GM12864 (cell line): ENCODE data around the gene OPCML.

Experiments
- DNase-seq: peaks from one replicate; pipeline ENCODE4 v3.0.0-alpha.2; 2011; ENCODE audit warnings: low read depth
- H3K4me3 ChIP-seq: 2 replicates; pipeline ENCODE4 v1.5.1; 2011; ENCODE audit warnings: mild to moderate bottlenecking, low read depth, low read length, control low read depth
- TF ChIP-seq, protein P1 (sequence below): IDR thresholded peaks from 2 replicates; pipeline ENCODE4 v1.5.1; 2011; ENCODE audit warnings: low read depth, mild to moderate bottlenecking, moderate library complexity, low read length, control low read depth, inconsistent platforms; ENCODE audit errors: missing control alignments

Gene OPCML

DNA sequence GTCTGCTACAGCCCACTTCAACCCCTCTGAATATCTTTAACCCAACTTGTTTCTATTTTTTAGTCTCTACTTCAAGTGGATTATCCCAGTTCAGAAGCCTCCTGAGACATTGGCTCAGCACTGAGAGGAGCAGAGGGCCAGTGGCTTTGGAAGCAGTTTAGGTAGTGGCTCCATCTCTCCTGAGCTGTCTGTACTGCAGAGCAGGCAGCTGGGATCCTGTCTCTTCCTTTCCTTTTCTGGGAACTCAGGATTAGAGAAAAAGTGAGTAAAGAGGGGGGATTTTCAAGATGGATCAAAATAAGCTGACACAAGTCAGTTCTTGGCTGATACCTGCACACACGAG, 512.0 kb downstream of the OPCML start:
- no peak for DNase-seq
- no peak overlapping the region for H3K4me3 ChIP-seq
- TF ChIP-seq, protein P1, sequence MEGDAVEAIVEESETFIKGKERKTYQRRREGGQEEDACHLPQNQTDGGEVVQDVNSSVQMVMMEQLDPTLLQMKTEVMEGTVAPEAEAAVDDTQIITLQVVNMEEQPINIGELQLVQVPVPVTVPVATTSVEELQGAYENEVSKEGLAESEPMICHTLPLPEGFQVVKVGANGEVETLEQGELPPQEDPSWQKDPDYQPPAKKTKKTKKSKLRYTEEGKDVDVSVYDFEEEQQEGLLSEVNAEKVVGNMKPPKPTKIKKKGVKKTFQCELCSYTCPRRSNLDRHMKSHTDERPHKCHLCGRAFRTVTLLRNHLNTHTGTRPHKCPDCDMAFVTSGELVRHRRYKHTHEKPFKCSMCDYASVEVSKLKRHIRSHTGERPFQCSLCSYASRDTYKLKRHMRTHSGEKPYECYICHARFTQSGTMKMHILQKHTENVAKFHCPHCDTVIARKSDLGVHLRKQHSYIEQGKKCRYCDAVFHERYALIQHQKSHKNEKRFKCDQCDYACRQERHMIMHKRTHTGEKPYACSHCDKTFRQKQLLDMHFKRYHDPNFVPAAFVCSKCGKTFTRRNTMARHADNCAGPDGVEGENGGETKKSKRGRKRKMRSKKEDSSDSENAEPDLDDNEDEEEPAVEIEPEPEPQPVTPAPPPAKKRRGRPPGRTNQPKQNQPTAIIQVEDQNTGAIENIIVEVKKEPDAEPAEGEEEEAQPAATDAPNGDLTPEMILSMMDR, result no peak

DNA sequence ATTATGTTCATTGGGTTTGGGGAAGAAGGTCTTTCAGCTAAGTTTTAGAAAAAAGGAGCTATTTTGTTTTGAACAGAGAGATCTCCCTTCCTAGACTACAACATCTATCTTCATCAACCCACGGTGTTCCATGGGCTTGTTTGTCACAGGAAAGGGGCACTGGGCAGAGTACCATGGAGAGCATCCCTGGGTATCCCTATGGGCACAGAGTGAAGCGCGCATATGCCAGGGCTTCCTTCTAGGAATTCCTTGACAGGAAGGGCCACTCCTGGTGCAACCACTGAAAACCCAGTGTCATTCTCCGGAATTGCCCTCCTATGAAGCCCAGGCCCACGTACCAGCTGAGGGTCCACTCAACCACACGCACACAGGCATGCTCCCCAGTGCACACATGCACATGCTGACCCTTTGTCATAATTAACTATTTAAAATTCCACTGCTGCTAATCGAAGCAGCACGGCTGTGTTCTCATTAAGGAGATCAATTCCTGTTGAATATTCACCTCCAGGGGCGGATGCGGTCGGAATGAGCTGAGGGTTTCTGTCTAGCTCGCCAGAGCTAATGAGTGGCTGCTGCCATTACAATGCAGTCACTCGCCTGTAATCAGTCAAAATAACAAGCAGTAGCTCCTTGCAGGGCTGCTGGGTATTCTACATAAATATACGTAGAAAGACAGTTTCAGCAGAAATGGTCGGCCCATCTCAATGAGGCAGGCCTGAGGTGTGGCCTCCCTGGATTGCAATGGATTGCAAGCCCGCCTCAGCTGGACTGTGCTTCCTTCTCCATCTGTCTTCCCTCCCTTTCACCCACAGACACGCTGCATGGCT, 512.5 kb downstream of the OPCML start:
- no peak for DNase-seq
- H3K4me3 ChIP-seq, result no peak overlapping the region
- TF ChIP-seq, protein P1, result no peak

DNA sequence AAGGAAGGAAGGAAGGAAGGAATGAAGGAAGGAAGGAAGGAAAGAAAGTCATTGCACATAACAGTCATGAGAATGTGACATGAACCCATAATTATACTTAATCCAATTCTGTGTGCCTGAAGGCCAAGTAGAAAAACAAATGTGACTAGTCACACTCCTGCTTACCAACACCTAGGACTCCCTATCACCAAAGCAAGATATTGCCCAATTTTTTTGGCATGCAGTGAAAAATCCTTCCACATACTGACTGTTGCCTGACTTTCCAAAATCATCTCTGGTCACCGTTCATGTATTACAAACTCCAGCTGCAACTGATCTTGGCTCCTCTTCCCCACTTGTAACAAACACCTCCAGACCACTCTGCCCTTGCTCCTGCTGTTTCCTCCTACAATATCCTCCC, 516.8 kb downstream of the OPCML start:
- H3K4me3 ChIP-seq, result no peak overlapping the region
- DNase-seq, result no peak
- TF ChIP-seq, protein P1, result no peak

- DNase-seq, result no peak
- H3K4me3 ChIP-seq, result no peak overlapping the region
- TF ChIP-seq, protein P1, result no peak
Observed at GRCh38 chr11:133014337-133014736, 518.0 kb downstream of the OPCML start.

- TF ChIP-seq, protein P1, result no peak
- no peak overlapping the region for H3K4me3 ChIP-seq
- DNase-seq, result no peak
Observed at GRCh38 chr11:133012803-133013202, 519.5 kb downstream of the OPCML start.

DNA sequence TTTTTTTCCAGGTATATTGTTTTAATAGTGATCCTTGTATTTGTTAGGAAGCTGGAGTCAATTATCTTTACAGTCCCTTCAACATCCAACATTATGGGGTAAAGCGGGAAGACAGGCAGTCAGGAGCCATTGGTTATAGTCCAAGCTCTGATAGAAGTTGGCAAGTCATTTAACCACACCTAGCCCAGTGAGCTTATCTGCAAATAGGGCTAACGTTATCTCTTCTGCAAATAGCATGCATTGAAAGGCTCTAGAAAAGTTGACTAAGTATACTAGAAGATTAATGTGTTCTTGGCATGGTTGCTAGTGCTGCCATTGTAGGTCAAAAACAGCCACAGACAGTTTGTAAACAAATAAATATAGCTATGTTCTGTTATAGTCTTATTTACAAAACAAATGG, 520.7 kb downstream of the OPCML start:
- TF ChIP-seq, protein P1, result no peak
- no peak for DNase-seq
- H3K4me3 ChIP-seq, result no peak overlapping the region

DNA sequence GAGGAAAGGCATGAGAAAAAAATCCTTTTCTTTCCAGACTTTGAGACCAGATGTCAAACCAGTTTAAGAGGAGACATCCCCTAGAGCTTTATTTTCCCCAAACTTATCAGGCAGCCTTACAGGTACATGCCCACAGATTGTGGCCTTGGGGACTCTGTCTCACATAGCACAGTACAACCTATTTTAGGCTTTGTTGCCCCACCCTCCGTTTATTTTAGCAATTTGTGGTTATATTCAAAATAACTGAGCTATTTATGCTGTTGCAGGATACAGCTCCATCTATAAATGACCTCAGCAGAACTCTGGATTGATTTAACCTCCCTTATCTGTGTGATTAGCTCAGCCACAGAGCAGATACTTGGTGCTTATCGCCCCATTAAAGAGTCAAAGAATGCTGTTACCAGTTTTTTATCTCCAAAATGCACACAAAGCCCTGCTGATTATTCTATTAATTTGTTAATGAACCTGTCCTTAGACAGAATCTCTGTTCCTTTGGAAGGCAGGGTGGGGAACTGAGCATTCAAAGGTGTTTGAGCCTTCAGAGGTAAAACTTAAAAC, 525.2 kb downstream of the OPCML start:
- TF ChIP-seq, protein P1, result no peak
- DNase-seq, result no peak
- no peak overlapping the region for H3K4me3 ChIP-seq
